ENCODE data around the gene ZNF358. TPM values are rescaled to one million over a fixed set of nuclear protein-coding genes. Genes with fewer than 3 reads are reported as not detected.

Gene ZNF358
- total RNA-seq, 6 experiments from 2014 or later = 15.3 to 35.1 (median 24.8) TPM

DNA sequence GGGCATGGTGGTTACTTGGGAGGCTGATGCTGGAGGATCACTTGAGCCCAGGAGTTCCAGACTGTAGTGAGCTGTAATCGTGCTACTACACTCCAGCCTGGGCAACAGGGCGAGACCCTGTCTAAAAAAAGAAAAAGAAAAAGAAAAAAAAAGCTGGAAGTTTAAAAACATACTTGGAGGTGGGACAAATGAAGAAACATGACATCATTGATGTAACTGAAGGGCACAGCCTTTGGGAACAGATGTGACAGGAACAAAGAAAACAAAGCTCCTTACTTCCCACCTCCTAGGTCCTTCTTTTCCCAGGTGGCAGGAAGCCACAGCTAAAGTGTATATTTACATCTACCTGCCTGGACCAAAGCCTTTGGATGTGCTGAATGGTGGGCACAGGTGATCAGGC lies 29.0 kb upstream of the ZNF358 start:
- Histone ChIP-seq H3K27ac (no peak overlapping the region), H3K4me1 (peaks cover 0 to 9% (median 5%) of the 10 kb centered on the region in 4 donors), H3K4me3 (no peak overlapping the region), H3K27me3 (no peaks in the 10 kb centered on the region), H3K36me3 (no peaks in the 10 kb centered on the region), H3K9me3 (no peaks in the 10 kb centered on the region)
- intact Hi-C loops (cut with DNase I) = no loop called here
- TF ChIP-seq, protein P1, sequence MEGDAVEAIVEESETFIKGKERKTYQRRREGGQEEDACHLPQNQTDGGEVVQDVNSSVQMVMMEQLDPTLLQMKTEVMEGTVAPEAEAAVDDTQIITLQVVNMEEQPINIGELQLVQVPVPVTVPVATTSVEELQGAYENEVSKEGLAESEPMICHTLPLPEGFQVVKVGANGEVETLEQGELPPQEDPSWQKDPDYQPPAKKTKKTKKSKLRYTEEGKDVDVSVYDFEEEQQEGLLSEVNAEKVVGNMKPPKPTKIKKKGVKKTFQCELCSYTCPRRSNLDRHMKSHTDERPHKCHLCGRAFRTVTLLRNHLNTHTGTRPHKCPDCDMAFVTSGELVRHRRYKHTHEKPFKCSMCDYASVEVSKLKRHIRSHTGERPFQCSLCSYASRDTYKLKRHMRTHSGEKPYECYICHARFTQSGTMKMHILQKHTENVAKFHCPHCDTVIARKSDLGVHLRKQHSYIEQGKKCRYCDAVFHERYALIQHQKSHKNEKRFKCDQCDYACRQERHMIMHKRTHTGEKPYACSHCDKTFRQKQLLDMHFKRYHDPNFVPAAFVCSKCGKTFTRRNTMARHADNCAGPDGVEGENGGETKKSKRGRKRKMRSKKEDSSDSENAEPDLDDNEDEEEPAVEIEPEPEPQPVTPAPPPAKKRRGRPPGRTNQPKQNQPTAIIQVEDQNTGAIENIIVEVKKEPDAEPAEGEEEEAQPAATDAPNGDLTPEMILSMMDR (IDR thresholded peaks at IDR 0.05) = no peak
- TF ChIP-seq POLR2A (IDR thresholded peaks at IDR 0.05) = no peak
- ATAC-seq (no peak), DNase-seq (no peak)
- WGBS (ENCODE audit: insufficient coverage, low coverage, low lambda C conversion rate, missing lambda C conversion rate) = 73% methylated on average over 2 of the region's 2 CpGs

DNA sequence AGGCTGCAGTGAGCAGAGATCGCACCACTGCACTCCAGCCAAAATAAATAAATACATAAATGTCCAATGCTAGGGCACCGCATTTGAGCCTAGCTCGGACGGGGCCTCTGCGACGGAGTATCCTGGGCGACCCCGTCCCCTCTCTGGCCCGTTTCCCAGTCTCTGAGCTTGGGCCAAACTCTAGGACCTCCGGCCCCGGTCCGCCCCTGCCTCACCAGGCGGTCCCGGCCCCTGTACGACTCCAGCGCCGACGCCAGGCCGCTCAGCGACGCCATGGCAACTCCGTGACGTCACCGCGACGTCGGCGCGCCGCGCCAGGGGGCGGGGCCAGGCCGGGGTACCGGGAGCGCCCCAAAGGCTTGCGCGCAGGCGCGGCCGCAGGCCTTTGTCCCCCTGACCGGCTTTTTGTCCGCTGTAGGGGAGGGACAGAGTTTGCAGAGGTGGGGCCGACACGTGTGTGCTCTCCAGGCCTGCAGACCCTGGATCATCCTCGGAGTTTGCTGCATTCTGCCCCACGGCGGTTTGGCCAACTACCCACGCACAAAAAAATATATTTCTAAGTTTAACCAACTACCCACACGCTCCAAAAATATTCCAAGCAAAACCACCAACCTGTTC lies 27.1 kb upstream of the ZNF358 start, which contains the start of gene PEX11G:
Gene PEX11G, minus strand, starts transcription at position 300 of the 618 bp plus-strand sequence. Its CDS starts 25 bp downstream, at position 275.
- intact Hi-C loops (cut with DNase I) = no loop called here
- H3K4me3 ChIP-seq = peak within 1 kb of the TSS; percentile 57 to 73 (median 61)
- TF ChIP-seq, protein P1 (IDR thresholded peaks at IDR 0.05) = no peak
- TF ChIP-seq POLR2A (IDR thresholded peaks at IDR 0.05) = peak; percentile 69
- peaks cover 0 to 11% (median 5%) of the 10 kb centered on the region in 4 donors for H3K4me1 ChIP-seq
- peak; percentile 92 to 95 (median 92) for ATAC-seq
- no peaks in the 10 kb centered on the region for H3K9me3 ChIP-seq
- peak within 1 kb of the TSS; percentile 86 to 98 (median 96) for H3K27ac ChIP-seq
- 6% methylated on average over 2 of the region's 49 CpGs for WGBS (ENCODE audit: insufficient coverage, low coverage, low lambda C conversion rate, missing lambda C conversion rate)
- no peaks in the 10 kb centered on the region for H3K27me3 ChIP-seq
- no peaks in the 10 kb centered on the region for H3K36me3 ChIP-seq
- peak; percentile 91 to 96 (median 96) for DNase-seq

DNA sequence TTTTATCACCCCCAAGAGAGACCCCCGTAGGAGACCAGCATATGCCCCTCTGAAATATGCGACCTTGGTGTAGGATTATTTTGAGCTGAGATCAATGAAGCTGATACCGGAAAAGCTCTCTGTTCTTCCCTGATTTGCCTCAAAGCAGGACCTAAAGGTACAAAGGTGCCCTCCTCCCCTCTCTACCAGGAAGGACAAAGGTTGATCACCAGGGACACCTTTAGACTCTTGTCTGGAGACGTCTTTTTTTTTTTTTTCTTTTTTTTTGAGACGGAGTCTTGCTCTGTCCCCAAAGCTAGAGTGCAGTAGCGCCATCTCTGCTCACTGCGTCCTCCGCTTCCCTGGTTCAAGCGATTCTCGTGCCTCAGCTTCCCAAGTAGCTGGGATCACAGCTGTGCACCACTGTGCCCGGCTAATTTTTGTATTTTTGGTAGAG lies 26.3 kb upstream of the ZNF358 start:
- H3K9me3 ChIP-seq = no peaks in the 10 kb centered on the region
- WGBS (ENCODE audit: insufficient coverage, low coverage, low lambda C conversion rate, missing lambda C conversion rate) = 53% methylated on average over 7 of the region's 11 CpGs
- intact Hi-C loops (cut with DNase I) = no loop called here
- peak overlapping the region in 2 of 3 donors; percentile 61 to 73 for H3K4me3 ChIP-seq
- peaks cover 0 to 19% (median 9%) of the 10 kb centered on the region in 4 donors for H3K4me1 ChIP-seq
- ATAC-seq = peak; percentile 12 to 43 (median 26)
- peak overlapping the region in 2 of 3 donors; percentile 96 to 98 for H3K27ac ChIP-seq
- H3K36me3 ChIP-seq = no peaks in the 10 kb centered on the region
- TF ChIP-seq, protein P1 (IDR thresholded peaks at IDR 0.05) = no peak
- no peak for TF ChIP-seq POLR2A (IDR thresholded peaks at IDR 0.05)
- no peaks in the 10 kb centered on the region for H3K27me3 ChIP-seq
- DNase-seq = no peak

DNA sequence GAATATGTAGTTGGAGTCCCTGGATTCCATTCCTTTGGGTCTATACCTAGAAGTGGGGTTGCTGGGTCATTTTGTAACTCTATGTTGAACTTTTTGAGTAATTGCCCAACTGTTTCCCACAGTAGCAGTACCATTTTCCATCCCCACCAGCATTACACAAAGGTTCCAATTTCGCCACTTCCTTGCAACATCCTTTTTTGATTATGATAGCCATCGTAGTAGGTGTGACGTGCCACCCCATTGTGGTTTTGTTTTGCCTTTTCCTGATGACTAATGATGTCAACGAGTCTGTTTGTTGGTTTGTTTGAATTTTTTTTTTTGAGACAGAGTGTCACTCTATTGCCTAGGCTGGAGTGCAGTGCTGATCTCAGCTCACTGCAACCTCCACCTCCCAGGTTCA lies 23.8 kb upstream of the ZNF358 start:
- no peak for DNase-seq
- no peak for TF ChIP-seq POLR2A (IDR thresholded peaks at IDR 0.05)
- TF ChIP-seq, protein P1 (IDR thresholded peaks at IDR 0.05) = no peak
- WGBS (ENCODE audit: insufficient coverage, low coverage, low lambda C conversion rate, missing lambda C conversion rate) = 42% methylated on average over 4 of the region's 4 CpGs
- Histone ChIP-seq H3K9me3 (no peaks in the 10 kb centered on the region), H3K27me3 (no peaks in the 10 kb centered on the region), H3K4me1 (peaks cover 0 to 21% (median 10%) of the 10 kb centered on the region in 4 donors), H3K27ac (peak overlapping the region in 1 of 3 donors; percentile 24), H3K36me3 (no peaks in the 10 kb centered on the region), H3K4me3 (no peak overlapping the region)
- intact Hi-C loops (cut with DNase I) = no loop called here
- ATAC-seq = no peak

All from right lobe of liver (tissue), 6 donors.